H9 (cell line): ENCODE results near the gene MAP2K7. TPM values are rescaled to one million over a fixed set of nuclear protein-coding genes. Genes with fewer than 3 reads are reported as not detected.

Source experiments
- DNase-seq: peaks from one replicate; pipeline ENCODE4 v3.0.0-alpha.2; 2017
- H2AFZ ChIP-seq: one replicate; pipeline ENCODE4 v1.6.1; 2013; ENCODE audit warnings: mild to moderate bottlenecking, low read length, control low read depth, moderate library complexity
- H2AK5ac ChIP-seq: 2 replicates; pipeline ENCODE4 v1.6.1; 2013; ENCODE audit warnings: low read length, control low read depth, mixed read lengths; ENCODE audit not compliant: insufficient read length
- H2BK120ac ChIP-seq: one replicate; pipeline ENCODE4 v1.6.1; 2013; ENCODE audit warnings: low read depth, mild to moderate bottlenecking, low read length, control low read depth, inconsistent platforms; ENCODE audit not compliant: poor library complexity, severe bottlenecking
- H2BK12ac ChIP-seq: 2 replicates; pipeline ENCODE4 v1.6.1; 2013; ENCODE audit warnings: low read length, control low read depth, mixed read lengths, low read depth; ENCODE audit not compliant: insufficient read length
- H2BK15ac ChIP-seq: 2 replicates; pipeline ENCODE4 v1.6.1; 2013; ENCODE audit warnings: low read depth, low read length, control low read depth
- H2BK20ac ChIP-seq: one replicate; pipeline ENCODE4 v1.6.1; 2013; ENCODE audit warnings: low read depth, mild to moderate bottlenecking, low read length, control low read depth, inconsistent platforms; ENCODE audit not compliant: poor library complexity, severe bottlenecking
- H2BK5ac ChIP-seq: 2 replicates; pipeline ENCODE4 v1.6.1; 2013; ENCODE audit warnings: low read length, control low read depth, mixed read lengths; ENCODE audit not compliant: insufficient read length
- H3K14ac ChIP-seq: 2 replicates; pipeline ENCODE4 v1.6.1; 2013; ENCODE audit warnings: low read length, control low read depth; ENCODE audit not compliant: insufficient read depth
- H3K18ac ChIP-seq: 2 replicates; pipeline ENCODE4 v1.6.1; 2013; ENCODE audit warnings: low read depth, mild to moderate bottlenecking, mixed read lengths, low read length, control low read depth; ENCODE audit not compliant: insufficient read length
- H3K23ac ChIP-seq: 2 replicates; pipeline ENCODE4 v1.6.1; 2013; ENCODE audit warnings: low read length, control low read depth, mixed read lengths, low read depth; ENCODE audit not compliant: insufficient read length
- H3K23me2 ChIP-seq: 2 replicates; pipeline ENCODE4 v1.6.1; 2013; ENCODE audit warnings: low read depth, mild to moderate bottlenecking, mixed read lengths, low read length, control low read depth; ENCODE audit not compliant: insufficient read length, poor library complexity, severe bottlenecking
- H3K27ac ChIP-seq: 2 replicates; pipeline ENCODE4 v1.5.1; 2013; ENCODE audit warnings: low read length, control low read depth, mixed read lengths, low read depth; ENCODE audit not compliant: insufficient read length
- H3K27me3 ChIP-seq: 2 replicates; pipeline ENCODE4 v1.6.1; 2013; ENCODE audit warnings: low read length, control low read depth, inconsistent platforms; ENCODE audit not compliant: insufficient read depth
- H3K4ac ChIP-seq: 2 replicates; pipeline ENCODE4 v1.6.1; 2013; ENCODE audit warnings: low read depth, mild to moderate bottlenecking, control low read depth, inconsistent platforms, low read length, moderate library complexity
- H3K4me1 ChIP-seq: 2 replicates; pipeline ENCODE4 v1.6.1; 2013; ENCODE audit warnings: low read length, control low read depth, inconsistent platforms; ENCODE audit not compliant: insufficient read depth
- H3K4me2 ChIP-seq: 2 replicates; pipeline ENCODE4 v1.6.1; 2013; ENCODE audit warnings: low read length, control low read depth, mixed read lengths; ENCODE audit not compliant: insufficient read length, insufficient read depth
- H3K56ac ChIP-seq: 2 replicates; pipeline ENCODE4 v1.6.1; 2013; ENCODE audit warnings: low read depth, mild to moderate bottlenecking, mixed read lengths, low read length, control low read depth; ENCODE audit not compliant: insufficient read length
- H3K79me1 ChIP-seq: 2 replicates; pipeline ENCODE4 v1.6.1; 2013; ENCODE audit warnings: low read depth, mild to moderate bottlenecking, moderate library complexity, low read length, control low read depth, inconsistent platforms; ENCODE audit not compliant: insufficient read depth, poor library complexity, severe bottlenecking
- H3K79me2 ChIP-seq: 2 replicates; pipeline ENCODE4 v1.6.1; 2013; ENCODE audit warnings: low read length, control low read depth, inconsistent platforms; ENCODE audit not compliant: insufficient read depth
- H3K9ac ChIP-seq: 2 replicates; pipeline ENCODE4 v1.6.1; 2013; ENCODE audit warnings: low read length, control low read depth, mixed read lengths; ENCODE audit not compliant: insufficient read length; ENCODE audit errors: extremely low read depth
- H3K9me3 ChIP-seq: one replicate; pipeline ENCODE4 v1.6.1; 2013; ENCODE audit warnings: low read depth, low read length, inconsistent platforms; ENCODE audit not compliant: control insufficient read depth
- H3T11ph ChIP-seq: one replicate; pipeline ENCODE4 v1.6.1; 2013; ENCODE audit warnings: mild to moderate bottlenecking, low read length, control low read depth, inconsistent platforms
- H4K20me1 ChIP-seq: one replicate; pipeline ENCODE4 v1.6.1; 2013; ENCODE audit not compliant: control insufficient read depth, insufficient read length, insufficient read depth
- H4K5ac ChIP-seq: 2 replicates; pipeline ENCODE4 v1.6.1; 2013; ENCODE audit warnings: low read depth, mild to moderate bottlenecking, mixed read lengths, low read length, control low read depth; ENCODE audit not compliant: insufficient read length
- H4K8ac ChIP-seq: replicated peaks from 2 replicates; pipeline ENCODE4 v1.6.1; 2013; ENCODE audit warnings: low read length, control low read depth, mixed read lengths, low read depth; ENCODE audit not compliant: insufficient read length
- H4K91ac ChIP-seq: 2 replicates; pipeline ENCODE4 v1.6.1; 2013; ENCODE audit warnings: low read depth, mild to moderate bottlenecking, moderate library complexity, mixed read lengths, low read length, control low read depth; ENCODE audit not compliant: insufficient read length
- H3K27ac Mint-ChIP-seq, 3 experiments: 2 replicates in 2 of 3; 3 replicates in 1 of 3; pipeline ENCODE4 v1.8.0; 2020 to 2021; ENCODE audit warnings: mixed read lengths in 3 of 3, mild to moderate bottlenecking in 1 of 3, moderate library complexity in 1 of 3
- H3K27me3 Mint-ChIP-seq: 2 replicates; pipeline ENCODE4 v1.8.0; 2021; ENCODE audit warnings: low read depth, mild to moderate bottlenecking, moderate library complexity, mixed read lengths
- H3K36me3 Mint-ChIP-seq, 3 experiments: 2 replicates in 2 of 3; 3 replicates in 1 of 3; pipeline ENCODE4 v1.8.0; 2020 to 2021; ENCODE audit warnings: low read depth in 3 of 3, mixed read lengths in 3 of 3; ENCODE audit not compliant: insufficient read depth in 1 of 3
- H3K4me1 Mint-ChIP-seq, 2 experiments: 2 replicates each; pipeline ENCODE4 v1.8.0; 2020; ENCODE audit warnings: mixed read lengths in 2 of 2
- H3K4me3 Mint-ChIP-seq, 2 experiments: 2 replicates in 1 of 2; 3 replicates in 1 of 2; pipeline ENCODE4 v1.8.0; 2020 to 2021; ENCODE audit warnings: mild to moderate bottlenecking in 2 of 2, mixed read lengths in 2 of 2, moderate library complexity in 1 of 2
- H3K9me3 Mint-ChIP-seq, 2 experiments: 2 replicates in 1 of 2; 3 replicates in 1 of 2; pipeline ENCODE4 v1.8.0; 2020; ENCODE audit warnings: mild to moderate bottlenecking in 2 of 2, mixed read lengths in 2 of 2, moderate library complexity in 1 of 2
- WGBS: extraction: QIAGEN DNeasy Blood & Tissue Kit; methylation state at CpG from one replicate; pipeline ENCODE4 v1.1.7; 2013; ENCODE audit warnings: missing lambda C conversion rate, low lambda C conversion rate, mixed read lengths; ENCODE audit not compliant: insufficient read length; ENCODE audit errors: extremely low coverage; 5-methylcytosine and 5-hydroxymethylcytosine counted together
- total RNA-seq: library from RNA; stranded (reverse); gene quantifications from 2 replicates; pipeline ENCODE4 v1.2.1, GENCODE V29; 2021
- TF ChIP-seq, protein P1 (sequence below): fragments of 200-600 bp; sonication (generic); conservative IDR thresholded peaks from 3 replicates; pipeline ENCODE4 v1.8.0; 2021; ENCODE audit warnings: antibody characterized with exemption, mild to moderate bottlenecking

Gene MAP2K7
- total RNA-seq, 1 experiment from 2014 or later: 48.1 TPM

DNA sequence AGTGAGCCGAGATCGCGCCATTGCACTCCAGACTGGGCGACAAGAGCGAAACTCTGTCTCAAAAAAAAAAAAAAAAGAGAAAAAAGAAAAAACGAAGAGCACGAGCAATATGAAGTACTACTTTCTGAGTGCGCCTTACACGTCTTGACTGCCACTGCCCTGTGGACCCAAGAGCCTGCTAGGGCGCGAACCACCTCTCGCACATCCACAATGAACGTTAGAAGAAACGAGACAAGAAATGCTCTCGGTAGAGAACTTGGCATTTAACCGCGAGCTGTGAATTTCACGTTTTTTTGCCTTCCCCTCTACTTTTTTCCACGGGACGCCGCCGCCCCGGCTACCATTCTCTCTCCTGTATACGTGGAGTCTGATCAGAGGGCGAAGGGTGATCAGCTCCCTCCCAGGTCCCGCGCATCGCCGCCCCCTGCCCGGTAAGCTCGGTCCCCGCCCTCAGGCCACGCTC lies 39.3 kb downstream of the MAP2K7 start:
- Histone ChIP-seq H3K4me1 (no peaks in the 10 kb centered on the region), H4K20me1 (no peaks in the 10 kb centered on the region), H3K23me2 (no peaks in the 10 kb centered on the region), H2AK5ac (no peak overlapping the region), H4K5ac (no peak overlapping the region), H3K4me2 (peak overlapping the region; percentile 66), H3K27ac (no peak overlapping the region), H3K56ac (no peak overlapping the region), H2BK120ac (peak overlapping the region; percentile 52), H3T11ph (no peak overlapping the region), H3K9me3 (no peaks in the 10 kb centered on the region), H2BK12ac (no peak overlapping the region), H4K91ac (no peak overlapping the region), H2BK20ac (no peak overlapping the region), H3K27me3 (no peaks in the 10 kb centered on the region), H3K18ac (peak overlapping the region; percentile 49), H3K14ac (peak overlapping the region; percentile 89; the same call in 1 of the 2 replicates), H3K79me2 (peaks cover 3% of the 10 kb centered on the region; the same call in 1 of the 2 replicates), H3K79me1 (peaks cover 9% of the 10 kb centered on the region), H3K4ac (peak overlapping the region; percentile 35; the same call in 1 of the 2 replicates), H3K9ac (peak overlapping the region; percentile 80), H3K23ac (no peak overlapping the region), H2AFZ (no peak overlapping the region), H2BK15ac (0 out of 2 replicates have a peak overlapping the region, but pooled peaks have one; percentile 9), H4K8ac (no peak overlapping the region), H2BK5ac (no peak overlapping the region)
- Mint-ChIP-seq H3K27me3 (no peaks in the 10 kb centered on the region; the same call in 1 of the 2 replicates), H3K27ac (peak overlapping the region; percentile 97 to 100 (median 98)), H3K4me3 (peak overlapping the region; percentile 90 to 96), H3K9me3 (peaks cover 0 to 2% of the 10 kb centered on the region in 2 experiments; a peak in 2 of 5 replicates), H3K36me3 (peaks cover 20 to 30% (median 26%) of the 10 kb centered on the region in 3 experiments), H3K4me1 (peaks cover 3 to 10% of the 10 kb centered on the region in 2 experiments; a peak in 2 of 4 replicates)
- no CpG with 5 or more reads among the region's 33 CpGs for WGBS
- TF ChIP-seq, protein P1, sequence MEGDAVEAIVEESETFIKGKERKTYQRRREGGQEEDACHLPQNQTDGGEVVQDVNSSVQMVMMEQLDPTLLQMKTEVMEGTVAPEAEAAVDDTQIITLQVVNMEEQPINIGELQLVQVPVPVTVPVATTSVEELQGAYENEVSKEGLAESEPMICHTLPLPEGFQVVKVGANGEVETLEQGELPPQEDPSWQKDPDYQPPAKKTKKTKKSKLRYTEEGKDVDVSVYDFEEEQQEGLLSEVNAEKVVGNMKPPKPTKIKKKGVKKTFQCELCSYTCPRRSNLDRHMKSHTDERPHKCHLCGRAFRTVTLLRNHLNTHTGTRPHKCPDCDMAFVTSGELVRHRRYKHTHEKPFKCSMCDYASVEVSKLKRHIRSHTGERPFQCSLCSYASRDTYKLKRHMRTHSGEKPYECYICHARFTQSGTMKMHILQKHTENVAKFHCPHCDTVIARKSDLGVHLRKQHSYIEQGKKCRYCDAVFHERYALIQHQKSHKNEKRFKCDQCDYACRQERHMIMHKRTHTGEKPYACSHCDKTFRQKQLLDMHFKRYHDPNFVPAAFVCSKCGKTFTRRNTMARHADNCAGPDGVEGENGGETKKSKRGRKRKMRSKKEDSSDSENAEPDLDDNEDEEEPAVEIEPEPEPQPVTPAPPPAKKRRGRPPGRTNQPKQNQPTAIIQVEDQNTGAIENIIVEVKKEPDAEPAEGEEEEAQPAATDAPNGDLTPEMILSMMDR: no peak
- DNase-seq: no peak
